Measurements from ENCODE around the gene USP50. TPM values are rescaled to one million over a fixed set of nuclear protein-coding genes. Genes with fewer than 3 reads are reported as not detected.

The USP50 gene
- total RNA-seq (2022; extraction: Qiagen RNA extraction): 0.38 TPM in 1 of 5 replicates, not detected in the others

GRCh38 chr15:50546566-50546965 is at the start of gene USP50:
Gene USP50 (minus strand): TSS chr15:50546666. CDS start chr15:50546525, 141 bp downstream.

Other genes with a start within 250 kb of the USP50 start
- 31.5 to 37.3 TPM (median 35.4 TPM) in 5 replicates for gene GABPB1, start 191.5 kb downstream of the USP50 start, total RNA-seq (2022; extraction: Qiagen RNA extraction)
- gene USP8, start 122.3 kb downstream of the USP50 start, total RNA-seq (2022; extraction: Qiagen RNA extraction): 42.8 to 48.5 TPM (median 43.9 TPM) in 5 replicates
- gene TRPM7, start 140.1 kb upstream of the USP50 start, total RNA-seq (2022; extraction: Qiagen RNA extraction): 22.4 to 26.7 TPM (median 23.8 TPM) in 5 replicates
- gene SPPL2A, start 219.0 kb upstream of the USP50 start, total RNA-seq (2022; extraction: Qiagen RNA extraction): 72.1 to 112 TPM (median 107 TPM) in 5 replicates